Stomach (tissue), 9 donors: Measurements from ENCODE around the gene LRRC70. TPM values are rescaled to one million over a fixed set of nuclear protein-coding genes. Genes with fewer than 3 reads are reported as not detected.

Experiments
- DNase-seq, 2 donors: peaks; one replicate each; pipeline versions ENCODE4 v3.0.0 to v3.0.0-alpha.2; 2013 to 2019
- H3K27ac ChIP-seq, 5 donors: fragments of 200-600 bp in 4 of 5; sonication (generic) in 4 of 5; one replicate each; pipeline ENCODE4 v1.5.1; 2013 to 2019; ENCODE audit warnings: mild to moderate bottlenecking in 1 of 5, moderate library complexity in 1 of 5
- H3K27me3 ChIP-seq, 3 donors: fragments of 200-600 bp; sonication (generic); one replicate each; pipeline ENCODE4 v1.5.1; 2017 to 2019; ENCODE audit warnings: mixed run types in 1 of 3
- H3K36me3 ChIP-seq, 4 donors: fragments of 200-600 bp; sonication (generic); 1 replicate in 3 of 4; 2 replicates in 1 of 4; pipeline ENCODE4 v1.5.1; 2016 to 2019
- H3K4me1 ChIP-seq, 4 donors: fragments of 200-600 bp; sonication (generic); one replicate each; pipeline ENCODE4 v1.5.1; 2016 to 2019
- H3K4me3 ChIP-seq, 4 donors: fragments of 200-600 bp; sonication (generic) in 3 of 4; one replicate each; pipeline ENCODE4 v1.5.1; 2016 to 2019; ENCODE audit warnings: mild to moderate bottlenecking in 1 of 4
- H3K9me3 ChIP-seq, 4 donors: fragments of 200-600 bp; sonication (generic); one replicate each; pipeline ENCODE4 v1.5.1; 2016 to 2019
- CTCF ChIP-seq, 7 experiments: fragments of 450-650 bp in 4 of 7; fragments of 200-600 bp in 3 of 7; sonication (generic) in 3 of 7; IDR thresholded peaks; one replicate each; pipeline ENCODE4 v1.5.1; 2016 to 2019; ENCODE audit warnings: antibody characterized with exemption in 7 of 7, control low read depth in 2 of 7, mild to moderate bottlenecking in 1 of 7
- EP300 ChIP-seq: sonication (generic); formaldehyde crosslinking; IDR thresholded peaks from one replicate; pipeline ENCODE4 v1.6.1; 2017; ENCODE audit warnings: antibody characterized with exemption
- POLR2A ChIP-seq, 4 donors: fragments of 450-650 bp; IDR thresholded peaks; one replicate each; pipeline ENCODE4 v1.6.1; 2016; ENCODE audit warnings: antibody characterized with exemption in 4 of 4, control low read depth in 2 of 4, mild to moderate bottlenecking in 1 of 4, moderate library complexity in 1 of 4
- POLR2AphosphoS5 ChIP-seq, 3 donors: sonication (generic); formaldehyde crosslinking; IDR thresholded peaks; one replicate each; pipeline ENCODE4 v1.6.1; 2016; ENCODE audit warnings: antibody characterized with exemption in 3 of 3
- WGBS, 5 donors: extraction: QIAGEN DNeasy Blood & Tissue Kit in 3 of 5; methylation state at CpG; one replicate each; pipeline versions ENCODE4 v1.1.5 to v1.1.7; 2013 to 2018; 5-methylcytosine and 5-hydroxymethylcytosine counted together
- intact Hi-C: fragments of 100-400 bp; cut with DNase I; formaldehyde crosslinking; loops from one replicate; pipeline ENCODE4 v1.15.1; 2023; ENCODE audit warnings: low total_unique reads
- polyA plus RNA-seq, 3 donors: library from polyadenylated mRNA; stranded (reverse); fragments of 200-250 nt; gene quantifications; one replicate each; pipeline ENCODE4 v1.2.3, GENCODE V29; 2013
- total RNA-seq, 5 donors: library from RNA; depleted of rRNA; stranded (reverse); fragments of >200 nt; gene quantifications; one replicate each; pipeline versions ENCODE4 v1.1.0 to v1.2.3, GENCODE V29; 2014 to 2016
- donor health status: healthy with polysubstance abuse.
- donor health status: Bipolar disorder and iron deficiency.
- donor health status: healthy.

The LRRC70 gene
- total and polyA plus RNA-seq, 8 donors, result 0.68 to 22.8 (median 5.3) TPM; not detected in 2

GRCh38 chr5:62626534-62626933, 47.9 kb downstream of the LRRC70 start:
- intact Hi-C loops, result no loop called here
- H3K9me3 ChIP-seq, result no peaks in the 10 kb centered on the region
- 76 to 84% (median 79%) methylated on average over 2 of the region's 2 CpGs for WGBS, 5 donors
- DNase-seq, result no peak
- no peak for TF ChIP-seq POLR2A (IDR thresholded peaks at IDR 0.05)
- TF ChIP-seq CTCF (IDR thresholded peaks at IDR 0.05), result no peak
- no peak for TF ChIP-seq POLR2AphosphoS5 (IDR thresholded peaks at IDR 0.05)
- no peak for TF ChIP-seq EP300
- H3K27ac ChIP-seq, result no peak overlapping the region
- peaks cover 4 to 48% (median 36%) of the 10 kb centered on the region in 4 donors for H3K36me3 ChIP-seq
- H3K27me3 ChIP-seq, result no peaks in the 10 kb centered on the region
- no peaks in the 10 kb centered on the region for H3K4me1 ChIP-seq
- H3K4me3 ChIP-seq, result no peak overlapping the region

GRCh38 chr5:62627121-62627520, 48.5 kb downstream of the LRRC70 start:
- TF ChIP-seq CTCF (IDR thresholded peaks at IDR 0.05) (no peak), EP300 (no peak), POLR2A (IDR thresholded peaks at IDR 0.05) (no peak), POLR2AphosphoS5 (IDR thresholded peaks at IDR 0.05) (no peak)
- H3K9me3 ChIP-seq, result no peaks in the 10 kb centered on the region
- no peak for DNase-seq
- peaks cover 4 to 48% (median 36%) of the 10 kb centered on the region in 4 donors for H3K36me3 ChIP-seq
- H3K4me1 ChIP-seq, result no peaks in the 10 kb centered on the region
- H3K4me3 ChIP-seq, result no peak overlapping the region
- WGBS, 5 donors, result 70 to 82% (median 81%) methylated on average over 3 of the region's 3 CpGs
- intact Hi-C loops, result no loop called here
- no peaks in the 10 kb centered on the region for H3K27me3 ChIP-seq
- no peak overlapping the region for H3K27ac ChIP-seq

GRCh38 chr5:62627901-62628300, 49.3 kb downstream of the LRRC70 start:
- H3K4me1 ChIP-seq, result no peaks in the 10 kb centered on the region
- H3K27me3 ChIP-seq, result no peaks in the 10 kb centered on the region
- 85 to 92% (median 89%) methylated on average over 5 of the region's 5 CpGs for WGBS, 5 donors
- H3K27ac ChIP-seq, result no peak overlapping the region
- intact Hi-C loops, result no loop called here
- TF ChIP-seq CTCF (IDR thresholded peaks at IDR 0.05), result no peak
- TF ChIP-seq POLR2AphosphoS5 (IDR thresholded peaks at IDR 0.05), result no peak
- TF ChIP-seq EP300, result no peak
- TF ChIP-seq POLR2A (IDR thresholded peaks at IDR 0.05), result no peak
- no peaks in the 10 kb centered on the region for H3K9me3 ChIP-seq
- no peak overlapping the region for H3K4me3 ChIP-seq
- peaks cover 4 to 48% (median 36%) of the 10 kb centered on the region in 4 donors for H3K36me3 ChIP-seq
- DNase-seq, result no peak

Other genes with a start within 250 kb of the LRRC70 start
- gene DIMT1, start 174.9 kb upstream of the LRRC70 start, total RNA-seq, result 10 to 100 TPM in 2 of 5 donors, 1 to 10 TPM in 3; 2.0 to 19.1 (median 7.0) TPM
- gene DIMT1, start 174.9 kb upstream of the LRRC70 start, polyA plus RNA-seq, result 10 to 100 TPM; 11.5 to 13.8 (median 13.6) TPM
- gene IPO11, start 166.1 kb upstream of the LRRC70 start, total RNA-seq, result 10 to 100 TPM in 4 of 5 donors, 1 to 10 TPM in 1; 9.0 to 37.5 (median 24.5) TPM
- 1 to 10 TPM; 8.0 to 9.0 (median 8.1) TPM for gene IPO11, start 166.1 kb upstream of the LRRC70 start, polyA plus RNA-seq